ENCODE results near the gene COL8A1. TPM values are rescaled to one million over a fixed set of nuclear protein-coding genes. Genes with fewer than 3 reads are reported as not detected.
"Not testable (repeated sequence)": the region's sequence is repeated elsewhere in the genome, so short reads cannot be mapped to it uniquely, and the experiment has no call there.

Gene COL8A1
- total RNA-seq, 1 donor from 2014 or later, result 123 TPM

- peaks cover 32% of the 10 kb centered on the region for H3K79me2 ChIP-seq (ENCODE audit: insufficient read depth, low read length)
- H3K36me3 ChIP-seq (ENCODE audit: insufficient read depth, low read length), result no peaks in the 10 kb centered on the region
- no peak overlapping the region for H3K4me3 Mint-ChIP-seq (ENCODE audit: unreplicated experiment)
- H3K9ac ChIP-seq (ENCODE audit: low read length), result no peak overlapping the region
- no peak overlapping the region for H3K27ac ChIP-seq (ENCODE audit: low read depth, low read length)
- peaks cover 1% of the 10 kb centered on the region for H3K4me1 Mint-ChIP-seq (ENCODE audit: low read depth, unreplicated experiment)
- DNase-seq (ENCODE audit: low read depth), result no peak
- H3K27me3 Mint-ChIP-seq (ENCODE audit: low read depth, unreplicated experiment), result no peaks in the 10 kb centered on the region
- no peak overlapping the region for H3K4me3 ChIP-seq (ENCODE audit: insufficient read depth, low read depth, low read length)
- H4K20me1 ChIP-seq (ENCODE audit: insufficient read depth, low read length), result peaks cover 5% of the 10 kb centered on the region
- H3K36me3 Mint-ChIP-seq (ENCODE audit: low read depth, unreplicated experiment), result no peaks in the 10 kb centered on the region
- no peaks in the 10 kb centered on the region for H3K9me3 ChIP-seq (ENCODE audit: insufficient read depth, low read depth, low read length)
- no peak for FAIRE-seq
- H3K27ac Mint-ChIP-seq (ENCODE audit: unreplicated experiment), result no peak overlapping the region
- no peak for TF ChIP-seq EZH2 (IDR thresholded peaks at IDR 0.05; ENCODE audit: insufficient read depth, low read length)
- TF ChIP-seq, protein P1, sequence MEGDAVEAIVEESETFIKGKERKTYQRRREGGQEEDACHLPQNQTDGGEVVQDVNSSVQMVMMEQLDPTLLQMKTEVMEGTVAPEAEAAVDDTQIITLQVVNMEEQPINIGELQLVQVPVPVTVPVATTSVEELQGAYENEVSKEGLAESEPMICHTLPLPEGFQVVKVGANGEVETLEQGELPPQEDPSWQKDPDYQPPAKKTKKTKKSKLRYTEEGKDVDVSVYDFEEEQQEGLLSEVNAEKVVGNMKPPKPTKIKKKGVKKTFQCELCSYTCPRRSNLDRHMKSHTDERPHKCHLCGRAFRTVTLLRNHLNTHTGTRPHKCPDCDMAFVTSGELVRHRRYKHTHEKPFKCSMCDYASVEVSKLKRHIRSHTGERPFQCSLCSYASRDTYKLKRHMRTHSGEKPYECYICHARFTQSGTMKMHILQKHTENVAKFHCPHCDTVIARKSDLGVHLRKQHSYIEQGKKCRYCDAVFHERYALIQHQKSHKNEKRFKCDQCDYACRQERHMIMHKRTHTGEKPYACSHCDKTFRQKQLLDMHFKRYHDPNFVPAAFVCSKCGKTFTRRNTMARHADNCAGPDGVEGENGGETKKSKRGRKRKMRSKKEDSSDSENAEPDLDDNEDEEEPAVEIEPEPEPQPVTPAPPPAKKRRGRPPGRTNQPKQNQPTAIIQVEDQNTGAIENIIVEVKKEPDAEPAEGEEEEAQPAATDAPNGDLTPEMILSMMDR (IDR thresholded peaks at IDR 0.05; ENCODE audit: insufficient read depth, low read depth, low read length), result no peak
- no peaks in the 10 kb centered on the region for H3K9me3 Mint-ChIP-seq (ENCODE audit: unreplicated experiment)
- H3K27me3 ChIP-seq (ENCODE audit: insufficient read depth, low read length), result no peaks in the 10 kb centered on the region
- no peak overlapping the region for H2AFZ ChIP-seq (ENCODE audit: low read depth, low read length)
- peaks cover 7% of the 10 kb centered on the region for H3K4me1 ChIP-seq (ENCODE audit: insufficient read depth, low read length)
- H3K4me2 ChIP-seq (ENCODE audit: low read length), result no peak overlapping the region
Measured at GRCh38 chr3:99839613-99840012, 201.2 kb downstream of the COL8A1 start.

GRCh38 chr3:99841949-99842348 lies 203.6 kb downstream of the COL8A1 start:
- H3K4me2 ChIP-seq (ENCODE audit: low read length); H4K20me1 ChIP-seq (ENCODE audit: insufficient read depth, low read length); H3K9ac ChIP-seq (ENCODE audit: low read length); H3K27me3 Mint-ChIP-seq (ENCODE audit: low read depth, unreplicated experiment); H3K9me3 ChIP-seq (ENCODE audit: insufficient read depth, low read depth, low read length); H3K4me1 ChIP-seq (ENCODE audit: insufficient read depth, low read length); H3K4me3 Mint-ChIP-seq (ENCODE audit: unreplicated experiment); H3K27ac Mint-ChIP-seq (ENCODE audit: unreplicated experiment); H3K27me3 ChIP-seq (ENCODE audit: insufficient read depth, low read length); H3K4me3 ChIP-seq (ENCODE audit: insufficient read depth, low read depth, low read length); DNase-seq (ENCODE audit: low read depth); H3K36me3 Mint-ChIP-seq (ENCODE audit: low read depth, unreplicated experiment); H3K9me3 Mint-ChIP-seq (ENCODE audit: unreplicated experiment); H3K27ac ChIP-seq (ENCODE audit: low read depth, low read length); H3K36me3 ChIP-seq (ENCODE audit: insufficient read depth, low read length); FAIRE-seq; H2AFZ ChIP-seq (ENCODE audit: low read depth, low read length): not testable (repeated sequence)
- peaks cover 16% of the 10 kb centered on the region for H3K79me2 ChIP-seq (ENCODE audit: insufficient read depth, low read length)
- peaks cover 15% of the 10 kb centered on the region for H3K4me1 Mint-ChIP-seq (ENCODE audit: low read depth, unreplicated experiment)

GRCh38 chr3:99842826-99843589 lies 204.6 kb downstream of the COL8A1 start:
- Histone ChIP-seq H4K20me1 (ENCODE audit: insufficient read depth, low read length) (peaks cover 6% of the 10 kb centered on the region), H3K79me2 (ENCODE audit: insufficient read depth, low read length) (peaks cover 19% of the 10 kb centered on the region), H3K9ac (ENCODE audit: low read length) (peak overlapping the region; percentile 37), H3K36me3 (ENCODE audit: insufficient read depth, low read length) (peaks cover 12% of the 10 kb centered on the region), H3K4me3 (ENCODE audit: insufficient read depth, low read depth, low read length) (no peak overlapping the region), H2AFZ (ENCODE audit: low read depth, low read length) (no peak overlapping the region), H3K9me3 (ENCODE audit: insufficient read depth, low read depth, low read length) (no peaks in the 10 kb centered on the region), H3K4me1 (ENCODE audit: insufficient read depth, low read length) (peaks cover 7% of the 10 kb centered on the region), H3K4me2 (ENCODE audit: low read length) (peak overlapping the region; percentile 21), H3K27ac (ENCODE audit: low read depth, low read length) (no peak overlapping the region), H3K27me3 (ENCODE audit: insufficient read depth, low read length) (no peaks in the 10 kb centered on the region)
- peak; percentile 32 for FAIRE-seq
- H3K9me3 Mint-ChIP-seq (ENCODE audit: unreplicated experiment), result no peaks in the 10 kb centered on the region
- H3K36me3 Mint-ChIP-seq (ENCODE audit: low read depth, unreplicated experiment), result peaks cover 2% of the 10 kb centered on the region
- peak overlapping the region; percentile 27 for H3K27ac Mint-ChIP-seq (ENCODE audit: unreplicated experiment)
- peaks cover 18% of the 10 kb centered on the region for H3K4me1 Mint-ChIP-seq (ENCODE audit: low read depth, unreplicated experiment)
- no peak overlapping the region for H3K4me3 Mint-ChIP-seq (ENCODE audit: unreplicated experiment)
- DNase-seq (ENCODE audit: low read depth), result peak; percentile 54
- no peaks in the 10 kb centered on the region for H3K27me3 Mint-ChIP-seq (ENCODE audit: low read depth, unreplicated experiment)
- TF ChIP-seq, protein P1 (IDR thresholded peaks at IDR 0.05; ENCODE audit: insufficient read depth, low read depth, low read length), result peak; percentile 75
- no peak for TF ChIP-seq EZH2 (IDR thresholded peaks at IDR 0.05; ENCODE audit: insufficient read depth, low read length)
